ENCODE data around the gene LRRFIP1. TPM values are rescaled to one million over a fixed set of nuclear protein-coding genes. Genes with fewer than 3 reads are reported as not detected.
"Not testable (repeated sequence)": the region's sequence is repeated elsewhere in the genome, so short reads cannot be mapped to it uniquely, and the experiment has no call there.

The LRRFIP1 gene
- total and polyA plus RNA-seq, 7 donors = 42.3 to 108 (median 91.9) TPM

DNA sequence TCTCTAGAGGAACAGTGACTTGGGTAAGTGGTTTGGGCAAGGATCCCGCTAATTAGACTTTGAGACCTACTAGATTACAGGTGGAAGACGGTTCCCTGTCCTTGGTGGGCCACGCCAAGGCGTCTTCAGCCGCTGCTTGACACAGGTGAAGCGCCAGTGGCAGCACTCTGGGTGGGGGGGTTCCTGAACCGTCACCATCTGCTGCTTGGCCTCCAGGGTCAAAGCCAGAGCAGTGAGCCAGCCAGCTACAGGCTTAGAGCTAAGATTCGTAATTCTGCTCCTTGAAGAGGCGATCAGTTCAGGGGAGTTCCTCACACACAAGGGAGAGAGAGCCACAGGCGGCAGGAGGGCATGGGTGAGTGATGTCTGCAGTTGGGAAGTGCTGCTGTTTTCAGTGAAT, 131.8 kb downstream of the LRRFIP1 start:
- WGBS, 3 donors = 88 to 90% (median 89%) methylated on average over 10 of the region's 10 CpGs
- intact Hi-C loops (cut with DNase I) = no loop called here

GRCh38 chr2:237760506-237761502, 133.4 kb downstream of the LRRFIP1 start:
- Histone ChIP-seq H3K27me3 (ENCODE audit: insufficient read depth in 3 of 3, low read length in 2 of 3) (no peaks in the 10 kb centered on the region), H3K4me1 (no peaks in the 10 kb centered on the region), H3K4me3 (no peak overlapping the region), H3K9me3 (no peaks in the 10 kb centered on the region), H3K27ac (no peak overlapping the region), H3K36me3 (ENCODE audit: insufficient read depth in 1 of 2, low read depth in 1 of 2) (peaks cover 2 to 96% of the 10 kb centered on the region in 2 donors)
- no peak for DNase-seq
- intact Hi-C loops (cut with DNase I) = no loop called here
- no peak for TF ChIP-seq CTCF (IDR thresholded peaks at IDR 0.05)
- 92 to 94% (median 94%) methylated on average over 23 of the region's 23 CpGs for WGBS, 3 donors
- no peak for ATAC-seq

More for the DNA sequence above, 131.8 kb downstream of the LRRFIP1 start:
- no peak overlapping the region for H3K4me3 ChIP-seq
- H3K27ac ChIP-seq = no peak overlapping the region
- peaks cover 2 to 99% of the 10 kb centered on the region in 2 donors for H3K36me3 ChIP-seq (ENCODE audit: insufficient read depth in 1 of 2, low read depth in 1 of 2)
- DNase-seq (no peak), ATAC-seq (no peak)
- H3K27me3 ChIP-seq (ENCODE audit: insufficient read depth in 3 of 3, low read length in 2 of 3) = no peaks in the 10 kb centered on the region
- peaks cover 12% of the 10 kb centered on the region for H3K4me1 ChIP-seq
- H3K9me3 ChIP-seq = no peaks in the 10 kb centered on the region
- TF ChIP-seq CTCF (IDR thresholded peaks at IDR 0.05) = no peak

- DNase-seq; H3K9me3 ChIP-seq; H3K27ac ChIP-seq; H3K4me3 ChIP-seq; intact Hi-C loops (cut with DNase I); H3K4me1 ChIP-seq; H3K27me3 ChIP-seq (ENCODE audit: insufficient read depth in 3 of 3, low read length in 2 of 3): not testable (repeated sequence)
- ATAC-seq = peak in 2 of 4 donors; percentile 30 to 47
- WGBS, 3 donors = 92 to 95% (median 94%) methylated on average over 9 of the region's 9 CpGs
- peaks cover 2 to 89% of the 10 kb centered on the region in 2 donors for H3K36me3 ChIP-seq (ENCODE audit: insufficient read depth in 1 of 2, low read depth in 1 of 2)
Observed at GRCh38 chr2:237762291-237763182, 135.2 kb downstream of the LRRFIP1 start.

DNA sequence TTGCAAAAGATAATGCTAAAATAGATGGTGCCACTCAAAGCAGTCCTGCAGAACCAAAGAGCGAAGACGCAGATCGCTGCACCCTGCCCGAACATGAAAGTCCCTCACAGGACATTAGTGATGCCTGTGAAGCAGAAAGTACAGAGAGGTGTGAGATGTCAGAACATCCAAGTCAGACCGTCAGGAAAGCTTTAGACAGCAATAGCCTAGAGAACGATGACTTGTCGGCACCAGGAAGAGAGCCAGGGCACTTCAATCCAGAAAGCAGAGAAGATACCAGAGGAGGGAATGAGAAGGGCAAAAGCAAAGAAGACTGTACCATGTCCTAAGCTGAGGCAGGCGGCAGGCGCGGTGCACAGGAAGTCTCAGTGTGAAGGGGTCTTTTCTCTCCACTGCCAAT, 136.4 kb downstream of the LRRFIP1 start:
- no peak for DNase-seq
- no peak for TF ChIP-seq CTCF (IDR thresholded peaks at IDR 0.05)
- Histone ChIP-seq H3K27ac (no peak overlapping the region), H3K36me3 (ENCODE audit: insufficient read depth in 1 of 2, low read depth in 1 of 2) (peaks cover 3 to 85% of the 10 kb centered on the region in 2 donors), H3K4me3 (no peak overlapping the region), H3K9me3 (no peaks in the 10 kb centered on the region), H3K4me1 (peaks cover 9% of the 10 kb centered on the region), H3K27me3 (ENCODE audit: insufficient read depth in 3 of 3, low read length in 2 of 3) (no peaks in the 10 kb centered on the region)
- intact Hi-C loops (cut with DNase I) = no loop called here
- peak in 3 of 4 donors; percentile 16 to 48 (median 37) for ATAC-seq
- WGBS, 3 donors = 82 to 90% (median 82%) methylated on average over 10 of the region's 10 CpGs

DNA sequence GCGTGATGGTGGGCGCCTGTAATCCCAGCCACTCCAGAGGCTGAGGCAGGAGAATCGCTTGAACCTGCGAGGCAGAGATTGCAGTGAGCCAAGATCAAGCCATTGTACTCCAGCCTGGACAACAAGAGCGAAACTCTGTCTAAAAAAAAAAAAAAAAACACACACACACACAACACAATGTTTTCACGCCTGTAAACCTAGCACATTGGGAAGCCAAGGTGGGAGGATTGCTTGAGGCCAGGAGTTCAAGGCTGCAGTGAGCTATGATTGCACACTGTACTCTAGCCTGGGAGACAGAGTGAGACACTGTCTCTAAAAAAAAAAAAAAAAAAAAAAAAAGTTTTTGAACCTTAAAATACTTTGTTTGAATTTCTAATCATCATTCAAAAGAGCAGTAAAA, 137.7 kb downstream of the LRRFIP1 start:
- H3K27ac ChIP-seq; H3K27me3 ChIP-seq (ENCODE audit: insufficient read depth in 3 of 3, low read length in 2 of 3); H3K4me3 ChIP-seq; H3K9me3 ChIP-seq; H3K4me1 ChIP-seq; DNase-seq; intact Hi-C loops (cut with DNase I): not testable (repeated sequence)
- H3K36me3 ChIP-seq (ENCODE audit: insufficient read depth in 1 of 2, low read depth in 1 of 2) = peaks cover 5 to 85% of the 10 kb centered on the region in 2 donors
- WGBS, 3 donors = 90 to 98% (median 95%) methylated on average over 6 of the region's 6 CpGs
- ATAC-seq = peak in 1 of 4 donors; percentile 34

Data from psoas muscle (tissue), 8 donors.